ENCODE data around the gene IL22RA2. TPM values are rescaled to one million over a fixed set of nuclear protein-coding genes. Genes with fewer than 3 reads are reported as not detected.

Gene IL22RA2
- polyA plus RNA-seq, 1 donor: 0.16 TPM

DNA sequence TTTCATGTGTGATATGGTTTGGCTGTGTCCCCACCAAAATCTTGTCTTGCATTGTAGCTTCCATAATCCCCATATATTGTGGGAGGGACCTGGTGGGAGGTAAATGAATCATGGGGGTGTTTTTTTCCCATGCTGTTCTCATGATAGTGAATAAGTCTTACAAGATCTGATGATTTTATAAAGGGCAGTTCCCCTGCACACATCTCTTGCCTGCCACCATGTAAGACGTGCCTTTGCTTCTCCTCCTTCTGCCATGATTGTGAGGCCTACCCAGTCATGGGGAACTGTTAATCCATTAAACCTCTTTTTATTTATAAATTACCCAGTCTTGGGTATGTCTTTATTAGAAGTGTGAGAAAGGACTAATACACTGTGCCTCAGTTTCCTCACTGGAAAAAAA is 4.2 kb upstream of the IL22RA2 start:
- Histone ChIP-seq H3K27me3 (ENCODE audit: control insufficient read depth, insufficient read depth, low read length) (no peaks in the 10 kb centered on the region), H3K9me3 (ENCODE audit: control insufficient read depth, low read depth, low read length) (peaks cover 2% of the 10 kb centered on the region), H3K27ac (ENCODE audit: low read length) (no peak overlapping the region), H3K4me3 (ENCODE audit: low read length) (no peak overlapping the region), H3K36me3 (ENCODE audit: control insufficient read depth, insufficient read depth, low read length) (no peaks in the 10 kb centered on the region), H3K4me1 (ENCODE audit: control insufficient read depth, insufficient read depth, low read length) (no peaks in the 10 kb centered on the region)
- no CpG with 5 or more reads among the region's 1 CpG for WGBS (ENCODE audit: insufficient coverage, low lambda C conversion rate)
- DNase-seq: no peak

DNA sequence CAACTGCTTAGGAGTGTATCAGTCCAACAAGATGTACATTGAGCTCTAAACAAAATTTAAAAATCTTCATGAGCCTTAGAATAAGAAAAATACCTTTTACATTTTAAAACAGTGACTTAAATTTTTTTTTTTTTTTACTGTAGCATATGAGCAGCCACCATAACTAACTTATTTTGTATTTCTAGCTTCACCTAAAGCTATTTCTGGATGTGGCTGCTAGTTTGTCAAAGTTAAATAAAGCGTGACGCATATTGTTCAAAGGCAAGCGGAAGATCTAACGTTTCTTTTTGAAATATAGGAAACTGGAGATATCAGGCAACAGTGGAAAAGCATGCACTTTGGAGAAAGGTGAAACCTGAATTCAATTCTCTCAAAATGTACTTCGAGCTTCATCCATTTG is 3.3 kb upstream of the IL22RA2 start:
- Histone ChIP-seq H3K4me1 (ENCODE audit: control insufficient read depth, insufficient read depth, low read length) (no peaks in the 10 kb centered on the region), H3K27me3 (ENCODE audit: control insufficient read depth, insufficient read depth, low read length) (no peaks in the 10 kb centered on the region)
- WGBS (ENCODE audit: insufficient coverage, low lambda C conversion rate): no CpG with 5 or more reads among the region's 5 CpGs

DNA sequence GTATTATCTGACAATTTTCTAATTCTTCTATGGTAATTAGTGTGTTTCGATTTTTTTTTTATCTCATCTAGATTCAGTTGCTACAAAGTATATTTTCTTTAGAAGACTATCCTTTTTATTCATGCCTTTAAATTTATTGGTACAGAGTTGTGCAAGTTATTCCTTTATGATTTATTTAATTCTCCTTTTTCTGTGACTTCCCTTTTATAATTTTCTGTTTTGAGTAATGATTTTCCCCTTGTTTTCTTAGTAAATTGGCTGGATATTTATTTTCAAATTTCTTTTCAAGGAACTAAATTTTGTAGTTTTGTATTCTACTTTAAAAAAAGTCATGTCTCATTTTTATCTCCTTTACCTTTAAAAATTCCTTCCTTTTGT is 2.4 kb upstream of the IL22RA2 start:
- Histone ChIP-seq H3K27me3 (ENCODE audit: control insufficient read depth, insufficient read depth, low read length) (no peaks in the 10 kb centered on the region), H3K27ac (ENCODE audit: low read length) (no peak overlapping the region), H3K9me3 (ENCODE audit: control insufficient read depth, low read depth, low read length) (no peaks in the 10 kb centered on the region), H3K4me1 (ENCODE audit: control insufficient read depth, insufficient read depth, low read length) (no peaks in the 10 kb centered on the region), H3K4me3 (ENCODE audit: low read length) (no peak overlapping the region), H3K36me3 (ENCODE audit: control insufficient read depth, insufficient read depth, low read length) (no peaks in the 10 kb centered on the region)
- WGBS (ENCODE audit: insufficient coverage, low lambda C conversion rate): 100% methylated on average over 1 of the region's 1 CpG
- DNase-seq: no peak

More for the DNA sequence above, 3.3 kb upstream of the IL22RA2 start:
- no peak for DNase-seq
- no peaks in the 10 kb centered on the region for H3K36me3 ChIP-seq (ENCODE audit: control insufficient read depth, insufficient read depth, low read length)
- no peak overlapping the region for H3K27ac ChIP-seq (ENCODE audit: low read length)
- no peak overlapping the region for H3K4me3 ChIP-seq (ENCODE audit: low read length)
- H3K9me3 ChIP-seq (ENCODE audit: control insufficient read depth, low read depth, low read length): no peaks in the 10 kb centered on the region

DNA sequence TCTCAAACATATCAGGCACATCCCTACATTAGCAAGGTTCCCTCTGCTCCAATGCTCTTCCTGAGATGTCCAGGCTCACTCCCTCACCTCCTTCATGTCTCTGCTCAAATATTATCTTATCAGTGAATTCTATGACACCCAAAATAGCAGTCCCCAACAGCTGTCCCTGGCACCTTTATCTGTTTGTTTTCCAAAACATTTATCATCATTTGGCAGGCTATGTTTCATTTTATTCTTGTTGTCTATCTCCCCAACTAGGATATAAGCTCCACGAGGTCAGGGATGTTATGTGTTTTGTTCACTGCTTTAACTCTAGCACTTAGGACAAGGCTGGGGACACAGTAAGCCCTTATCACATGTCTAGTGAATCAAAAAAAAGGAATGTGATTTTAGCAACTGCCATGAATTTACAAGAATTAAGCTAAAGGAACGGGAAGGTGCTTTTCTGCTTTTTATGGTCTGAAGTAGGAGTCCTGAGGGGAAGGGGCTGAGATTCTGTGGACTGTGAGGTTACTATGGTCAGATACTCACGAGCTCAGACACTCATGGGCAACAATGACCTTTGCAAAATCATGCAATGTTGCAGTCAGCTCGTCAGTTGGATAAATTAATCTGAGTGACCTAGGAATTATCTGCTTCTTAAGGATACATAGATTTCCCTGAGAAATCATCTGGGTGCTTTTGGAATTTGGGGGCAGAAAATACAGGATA is 1.9 kb upstream of the IL22RA2 start:
- no peaks in the 10 kb centered on the region for H3K27me3 ChIP-seq (ENCODE audit: control insufficient read depth, insufficient read depth, low read length)
- H3K4me1 ChIP-seq (ENCODE audit: control insufficient read depth, insufficient read depth, low read length): no peaks in the 10 kb centered on the region
- H3K36me3 ChIP-seq (ENCODE audit: control insufficient read depth, insufficient read depth, low read length): no peaks in the 10 kb centered on the region
- no CpG with 5 or more reads among the region's 4 CpGs for WGBS (ENCODE audit: insufficient coverage, low lambda C conversion rate)
- no peaks in the 10 kb centered on the region for H3K9me3 ChIP-seq (ENCODE audit: control insufficient read depth, low read depth, low read length)
- no peak for DNase-seq
- no peak overlapping the region for H3K4me3 ChIP-seq (ENCODE audit: low read length)
- H3K27ac ChIP-seq (ENCODE audit: low read length): no peak overlapping the region

DNA sequence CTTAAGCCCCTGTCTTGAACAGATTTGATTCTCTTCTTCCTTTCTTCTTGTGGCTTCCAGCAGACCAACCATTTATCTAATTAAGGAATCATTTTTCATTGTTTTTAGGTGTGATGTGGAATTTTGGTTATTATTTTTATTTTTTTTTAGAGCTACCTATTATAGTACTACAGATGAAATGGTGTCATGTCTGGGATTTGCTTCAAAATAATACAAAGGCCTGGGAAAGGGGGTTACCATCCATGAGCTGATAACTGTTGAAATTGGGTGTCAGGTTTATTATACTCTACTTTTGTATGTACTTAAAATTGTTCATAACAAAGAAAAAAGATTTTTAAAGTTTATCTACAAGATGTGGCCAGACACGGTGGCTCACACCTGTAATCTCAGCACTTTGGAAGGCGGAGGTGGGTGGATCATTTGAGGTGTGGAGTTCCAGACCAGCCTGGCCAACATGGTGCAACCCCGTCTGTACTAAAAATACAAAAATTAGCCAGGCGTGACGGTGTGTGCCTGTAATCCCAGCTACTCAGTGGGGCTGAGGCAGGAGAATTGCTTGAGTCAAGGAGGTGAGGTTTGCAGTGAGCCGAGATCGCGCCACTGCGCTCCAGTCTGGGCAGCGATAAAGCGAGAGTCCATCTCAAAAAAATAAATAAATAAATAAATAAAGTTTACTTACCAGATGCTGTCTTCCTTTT is 561 bp downstream of the IL22RA2 start:
- Histone ChIP-seq H3K4me1 (ENCODE audit: control insufficient read depth, insufficient read depth, low read length) (no peaks in the 10 kb centered on the region), H3K27me3 (ENCODE audit: control insufficient read depth, insufficient read depth, low read length) (no peaks in the 10 kb centered on the region), H3K9me3 (ENCODE audit: control insufficient read depth, low read depth, low read length) (no peaks in the 10 kb centered on the region), H3K27ac (ENCODE audit: low read length) (no peak overlapping the region), H3K4me3 (ENCODE audit: low read length) (no peak overlapping the region), H3K36me3 (ENCODE audit: control insufficient read depth, insufficient read depth, low read length) (no peaks in the 10 kb centered on the region)
- no peak for DNase-seq
- WGBS (ENCODE audit: insufficient coverage, low lambda C conversion rate): 97% methylated on average over 6 of the region's 11 CpGs

DNA sequence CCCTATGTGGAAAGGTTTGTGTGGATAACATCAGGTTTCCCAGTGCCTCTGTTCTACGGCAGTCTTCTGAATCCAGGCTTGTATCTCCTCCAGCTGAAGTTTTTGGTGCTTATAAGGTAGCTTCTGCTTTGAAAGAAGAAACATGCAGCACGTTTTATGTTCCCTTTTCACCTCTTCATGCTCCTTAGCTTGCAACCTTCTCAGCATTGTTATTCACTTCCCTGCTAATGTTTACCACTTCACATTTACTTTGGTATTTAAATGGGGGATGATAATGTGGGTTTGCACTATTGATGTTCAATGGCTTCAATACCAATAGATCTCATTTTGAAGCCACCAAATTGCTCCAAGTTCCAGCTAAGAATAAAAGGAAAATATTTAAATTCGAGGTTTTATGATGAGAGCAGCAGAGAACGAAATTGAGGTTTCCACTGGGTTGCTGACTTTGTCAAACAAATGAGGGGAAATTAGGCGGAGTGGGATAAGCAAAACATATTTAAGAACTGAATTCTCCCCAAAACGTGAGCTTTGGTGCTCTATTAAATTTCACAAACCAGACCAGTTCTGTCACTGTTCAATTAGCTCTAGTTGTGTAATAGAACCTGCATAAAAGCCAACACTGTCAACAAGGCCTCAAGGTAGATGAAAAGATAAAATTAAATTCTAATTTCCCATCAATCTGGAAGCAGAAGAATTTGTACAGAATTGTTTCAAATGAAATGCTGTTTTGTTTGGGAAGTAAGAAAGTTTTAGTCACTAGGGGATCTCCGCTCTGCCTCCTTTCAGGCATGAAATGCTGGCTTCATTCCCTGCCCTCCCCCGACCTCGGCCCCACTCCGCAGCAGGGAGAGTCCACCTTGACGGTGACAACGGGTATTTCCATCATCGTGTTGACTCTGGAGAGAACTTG is 1.4 kb downstream of the IL22RA2 start:
- no peaks in the 10 kb centered on the region for H3K9me3 ChIP-seq (ENCODE audit: control insufficient read depth, low read depth, low read length)
- H3K27ac ChIP-seq (ENCODE audit: low read length): no peak overlapping the region
- DNase-seq: no peak
- no peaks in the 10 kb centered on the region for H3K27me3 ChIP-seq (ENCODE audit: control insufficient read depth, insufficient read depth, low read length)
- H3K4me1 ChIP-seq (ENCODE audit: control insufficient read depth, insufficient read depth, low read length): no peaks in the 10 kb centered on the region
- H3K36me3 ChIP-seq (ENCODE audit: control insufficient read depth, insufficient read depth, low read length): no peaks in the 10 kb centered on the region
- WGBS (ENCODE audit: insufficient coverage, low lambda C conversion rate): 50% methylated on average over 1 of the region's 13 CpGs
- H3K4me3 ChIP-seq (ENCODE audit: low read length): no peak overlapping the region

DNA sequence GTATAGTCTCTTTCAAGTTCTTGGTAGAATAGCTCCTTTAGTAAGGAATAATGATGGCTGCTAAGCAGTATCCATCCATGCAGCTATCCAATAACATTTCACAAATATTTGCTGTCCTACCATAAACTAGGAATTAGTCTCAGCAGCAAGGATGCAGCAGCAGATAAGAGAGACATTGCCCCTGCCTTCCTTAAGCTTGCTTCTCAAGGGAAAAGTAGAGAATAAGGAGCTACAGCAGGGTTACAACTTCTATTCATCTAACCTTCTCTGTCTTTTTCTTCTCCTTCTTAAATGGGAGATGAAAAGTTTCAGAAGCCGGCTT is 2.4 kb downstream of the IL22RA2 start:
- no CpG with 5 or more reads among the region's 1 CpG for WGBS (ENCODE audit: insufficient coverage, low lambda C conversion rate)
- no peaks in the 10 kb centered on the region for H3K27me3 ChIP-seq (ENCODE audit: control insufficient read depth, insufficient read depth, low read length)
- no peak overlapping the region for H3K4me3 ChIP-seq (ENCODE audit: low read length)
- H3K4me1 ChIP-seq (ENCODE audit: control insufficient read depth, insufficient read depth, low read length): no peaks in the 10 kb centered on the region
- DNase-seq: no peak
- no peaks in the 10 kb centered on the region for H3K36me3 ChIP-seq (ENCODE audit: control insufficient read depth, insufficient read depth, low read length)
- no peak overlapping the region for H3K27ac ChIP-seq (ENCODE audit: low read length)
- no peaks in the 10 kb centered on the region for H3K9me3 ChIP-seq (ENCODE audit: control insufficient read depth, low read depth, low read length)

DNA sequence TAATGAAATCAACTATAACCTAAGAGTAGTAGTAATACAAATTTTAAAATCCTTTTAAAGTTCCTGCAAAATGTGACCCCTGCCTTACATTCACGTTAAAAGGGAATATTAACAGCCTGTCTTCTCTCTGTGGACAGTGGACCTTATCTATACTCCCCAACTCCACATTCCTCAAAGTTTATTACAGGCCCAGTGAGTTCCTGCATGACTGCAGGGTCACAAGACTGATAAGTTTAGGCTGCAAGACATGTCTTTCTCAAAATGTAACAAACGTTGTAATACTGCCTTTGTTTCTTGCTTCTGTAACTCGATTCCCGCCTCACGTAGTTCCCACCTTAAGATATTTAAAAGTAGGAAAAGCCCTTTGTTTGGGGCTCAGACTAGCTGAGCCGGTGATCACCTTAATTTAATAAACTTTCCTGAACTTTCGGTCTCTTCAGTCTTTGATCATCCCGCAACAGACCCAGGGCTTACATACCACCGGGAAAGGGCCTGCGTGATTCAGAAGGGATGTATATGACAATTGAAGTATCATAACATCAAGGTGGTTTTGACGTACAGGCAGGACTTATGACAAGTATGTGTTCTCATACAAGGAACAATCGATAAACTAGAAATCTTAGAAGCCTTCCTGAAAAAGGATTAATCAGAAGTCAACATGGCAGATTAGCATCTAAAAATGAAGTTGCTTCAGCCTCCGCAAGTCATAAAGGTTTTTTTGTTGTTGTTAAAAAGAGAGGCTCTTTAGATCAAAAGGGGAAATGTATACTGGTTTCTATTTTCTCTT is 3.0 kb downstream of the IL22RA2 start:
- no peaks in the 10 kb centered on the region for H3K27me3 ChIP-seq (ENCODE audit: control insufficient read depth, insufficient read depth, low read length)
- no peak overlapping the region for H3K27ac ChIP-seq (ENCODE audit: low read length)
- no peaks in the 10 kb centered on the region for H3K4me1 ChIP-seq (ENCODE audit: control insufficient read depth, insufficient read depth, low read length)
- DNase-seq: no peak
- H3K9me3 ChIP-seq (ENCODE audit: control insufficient read depth, low read depth, low read length): no peaks in the 10 kb centered on the region
- no peaks in the 10 kb centered on the region for H3K36me3 ChIP-seq (ENCODE audit: control insufficient read depth, insufficient read depth, low read length)
- H3K4me3 ChIP-seq (ENCODE audit: low read length): no peak overlapping the region
- 93% methylated on average over 5 of the region's 13 CpGs for WGBS (ENCODE audit: insufficient coverage, low lambda C conversion rate)

DNA sequence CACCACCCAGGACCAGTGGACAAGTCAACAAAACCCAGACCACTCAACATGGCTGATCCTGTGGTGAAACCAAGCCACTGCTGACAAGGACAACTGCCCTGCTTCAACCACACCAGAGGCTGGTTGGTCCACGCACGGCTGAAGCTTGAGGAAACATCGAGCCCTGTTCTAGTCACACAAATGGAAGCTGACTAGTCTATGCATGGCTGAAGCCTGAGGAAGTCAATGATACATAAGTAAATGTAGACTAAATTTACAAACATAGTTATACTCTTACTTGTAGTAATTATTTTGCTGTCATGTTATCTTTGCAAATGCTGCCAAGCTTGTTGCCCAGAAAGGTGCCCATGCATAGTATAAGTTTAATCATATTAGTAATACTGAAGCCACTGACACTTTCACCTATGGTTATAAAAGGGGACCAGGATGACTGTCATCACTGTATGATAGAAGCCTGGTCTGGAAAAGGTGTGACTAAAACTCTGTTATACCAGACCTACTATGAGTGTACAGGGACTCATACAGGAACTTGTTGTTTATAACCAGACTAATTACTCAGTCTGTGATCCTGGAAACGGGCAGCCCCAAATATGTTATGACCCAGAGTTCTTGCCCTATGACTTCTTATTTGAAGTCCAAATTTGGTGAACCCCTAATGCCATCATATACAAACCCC is 5.6 kb downstream of the IL22RA2 start:
- H3K9me3 ChIP-seq (ENCODE audit: control insufficient read depth, low read depth, low read length): peaks cover 8% of the 10 kb centered on the region
- no peak for DNase-seq
- WGBS (ENCODE audit: insufficient coverage, low lambda C conversion rate): no CpG with 5 or more reads among the region's 4 CpGs
- H3K36me3 ChIP-seq (ENCODE audit: control insufficient read depth, insufficient read depth, low read length): no peaks in the 10 kb centered on the region
- no peaks in the 10 kb centered on the region for H3K4me1 ChIP-seq (ENCODE audit: control insufficient read depth, insufficient read depth, low read length)
- no peak overlapping the region for H3K27ac ChIP-seq (ENCODE audit: low read length)
- H3K27me3 ChIP-seq (ENCODE audit: control insufficient read depth, insufficient read depth, low read length): no peaks in the 10 kb centered on the region
- no peak overlapping the region for H3K4me3 ChIP-seq (ENCODE audit: low read length)

All from large intestine (tissue), 3 donors.